Caco-2 (cell line): ENCODE data around the gene WASHC3. TPM values are rescaled to one million over a fixed set of nuclear protein-coding genes. Genes with fewer than 3 reads are reported as not detected.
"Not testable (repeated sequence)": the region's sequence is repeated elsewhere in the genome, so short reads cannot be mapped to it uniquely, and the experiment has no call there.

ENCODE experiments used
- BruUV-seq: library from RNA; stranded (reverse); fragments of 400-500 nt; replicated peaks from 2 replicates; lab custom pipeline; 2021; lab: Mats Ljungman, UMichigan
- CTCF ChIA-PET: fragments of 300-600 bp; sonication (Branson Sonifier 250); formaldehyde crosslinking; loops from one replicate; lab custom pipeline; 2022; ENCODE audit warnings: antibody characterized with exemption; lab: Charles Lee
- POLR2A ChIA-PET: fragments of 300-600 bp; sonication (Branson Sonifier 250); formaldehyde crosslinking; loops from one replicate; lab custom pipeline; 2022; ENCODE audit warnings: antibody characterized with exemption; lab: Charles Lee
- DNase-seq, 2 experiments: peaks; one replicate each; pipeline versions ENCODE4 v3.0.0 to v3.0.0-alpha.2; 2020 to 2022
- H3K27me3 ChIP-seq: replicated peaks from 2 replicates; pipeline ENCODE4 v1.6.0; 2011; ENCODE audit warnings: low read length; ENCODE audit not compliant: control insufficient read depth, insufficient read depth
- H3K36me3 ChIP-seq: 2 replicates; pipeline ENCODE4 v1.5.1; 2011; ENCODE audit warnings: low read length; ENCODE audit not compliant: control insufficient read depth, insufficient read depth
- H3K4me1 ChIP-seq: fragments of 250-450 bp; sonication (Bioruptor Pico); 2 replicates; pipeline ENCODE4 v1.5.1; 2020; ENCODE audit warnings: mild to moderate bottlenecking
- H3K4me3 ChIP-seq: 2 replicates; pipeline ENCODE4 v1.5.1; 2011; ENCODE audit warnings: low read depth, mild to moderate bottlenecking, control low read depth, low read length
- H3K9me3 ChIP-seq: fragments of 250-450 bp; sonication (Bioruptor Pico); 2 replicates; pipeline ENCODE4 v1.5.1; 2020; ENCODE audit warnings: mild to moderate bottlenecking, moderate library complexity
- H3K27ac Mint-ChIP-seq: one replicate; pipeline ENCODE4 v1.8.0; 2022; ENCODE audit warnings: mixed read lengths; ENCODE audit not compliant: unreplicated experiment
- H3K27me3 Mint-ChIP-seq: one replicate; pipeline ENCODE4 v1.8.0; 2022; ENCODE audit warnings: mixed read lengths; ENCODE audit not compliant: insufficient read depth, unreplicated experiment
- H3K36me3 Mint-ChIP-seq: one replicate; pipeline ENCODE4 v1.8.0; 2022; ENCODE audit warnings: mild to moderate bottlenecking, mixed read lengths; ENCODE audit not compliant: insufficient read depth, unreplicated experiment
- H3K4me1 Mint-ChIP-seq: one replicate; pipeline ENCODE4 v1.8.0; 2022; ENCODE audit warnings: low read depth, mixed read lengths; ENCODE audit not compliant: unreplicated experiment
- H3K4me3 Mint-ChIP-seq: one replicate; pipeline ENCODE4 v1.8.0; 2022; ENCODE audit warnings: mild to moderate bottlenecking, moderate library complexity, mixed read lengths; ENCODE audit not compliant: unreplicated experiment
- H3K9me3 Mint-ChIP-seq: one replicate; pipeline ENCODE4 v1.8.0; 2022; ENCODE audit warnings: mixed read lengths; ENCODE audit not compliant: unreplicated experiment
- CTCF ChIP-seq, 2 experiments: fragments of 200-600 bp in 1 of 2; IDR thresholded peaks; 1 replicate in 1 of 2; 2 replicates in 1 of 2; pipeline versions ENCODE4 v1.5.1 to v1.8.0; 2011 to 2022; ENCODE audit warnings: antibody characterized with exemption in 1 of 2, control low read depth in 1 of 2, inconsistent platforms in 1 of 2, low read depth in 1 of 2, low read length in 1 of 2, mild to moderate bottlenecking in 1 of 2, moderate library complexity in 1 of 2; ENCODE audit not compliant: insufficient read depth in 1 of 2, severe bottlenecking in 1 of 2, unreplicated experiment in 1 of 2
- intact Hi-C: fragments of 100-400 bp; cut with micrococcal nuclease; formaldehyde crosslinking; loops from one replicate; pipeline ENCODE4 v1.10.0; 2022; ENCODE audit not compliant: unreplicated experiment
- total RNA-seq: library from RNA; stranded (reverse); gene quantifications from 2 replicates; pipeline ENCODE4 v1.2.3, GENCODE V29; 2022

Gene WASHC3
- total RNA-seq, 1 experiment from 2014 or later: 40.4 TPM

- H3K9me3 ChIP-seq: no peaks in the 10 kb centered on the region
- H3K4me3 ChIP-seq: no peak overlapping the region
- no peaks in the 10 kb centered on the region for H3K36me3 ChIP-seq
- intact Hi-C loops: no loop called here
- Mint-ChIP-seq H3K36me3 (peaks cover 18% of the 10 kb centered on the region), H3K4me3 (no peak overlapping the region), H3K9me3 (no peaks in the 10 kb centered on the region), H3K4me1 (no peaks in the 10 kb centered on the region), H3K27ac (no peak overlapping the region), H3K27me3 (no peaks in the 10 kb centered on the region)
- no peaks in the 10 kb centered on the region for H3K27me3 ChIP-seq
- ChIA-PET CTCF (no interaction called here), POLR2A (no interaction called here)
- DNase-seq: no peak
- no TSS peak for BruUV-seq
- H3K4me1 ChIP-seq: no peaks in the 10 kb centered on the region
- TF ChIP-seq CTCF (IDR thresholded peaks at IDR 0.05; ENCODE audit: insufficient read depth in 1 of 2, low read depth in 1 of 2, low read length in 1 of 2, severe bottlenecking in 1 of 2, unreplicated experiment in 1 of 2): no peak
Observed at GRCh38 chr12:102093319-102093718, 31.5 kb upstream of the WASHC3 start.

- H3K27ac Mint-ChIP-seq, DNase-seq, H3K9me3 ChIP-seq, BruUV-seq, H3K4me1 Mint-ChIP-seq, H3K9me3 Mint-ChIP-seq, H3K4me1 ChIP-seq, intact Hi-C loops, H3K4me3 Mint-ChIP-seq, H3K27me3 ChIP-seq, POLR2A ChIA-PET, H3K4me3 ChIP-seq, H3K36me3 ChIP-seq, CTCF ChIA-PET, H3K27me3 Mint-ChIP-seq: not testable (repeated sequence)
- peaks cover 29% of the 10 kb centered on the region for H3K36me3 Mint-ChIP-seq
Observed at GRCh38 chr12:102089228-102089835, 27.5 kb upstream of the WASHC3 start.

GRCh38 chr12:102080842-102081241, 19.1 kb upstream of the WASHC3 start:
- no peaks in the 10 kb centered on the region for H3K27me3 ChIP-seq
- no peak overlapping the region for H3K27ac Mint-ChIP-seq
- H3K9me3 ChIP-seq: no peaks in the 10 kb centered on the region
- no peaks in the 10 kb centered on the region for H3K4me1 ChIP-seq
- no peak for TF ChIP-seq CTCF (IDR thresholded peaks at IDR 0.05; ENCODE audit: insufficient read depth in 1 of 2, low read depth in 1 of 2, low read length in 1 of 2, severe bottlenecking in 1 of 2, unreplicated experiment in 1 of 2)
- no peak overlapping the region for H3K4me3 ChIP-seq
- CTCF ChIA-PET: no interaction called here
- no TSS peak for BruUV-seq
- H3K36me3 ChIP-seq: peaks cover 3% of the 10 kb centered on the region; the same call in 1 of the 2 replicates
- intact Hi-C loops: no loop called here
- DNase-seq: no peak
- peaks cover 25% of the 10 kb centered on the region for H3K36me3 Mint-ChIP-seq
- no peaks in the 10 kb centered on the region for H3K9me3 Mint-ChIP-seq
- POLR2A ChIA-PET: no interaction called here
- H3K27me3 Mint-ChIP-seq: no peaks in the 10 kb centered on the region
- H3K4me1 Mint-ChIP-seq: no peaks in the 10 kb centered on the region
- no peak overlapping the region for H3K4me3 Mint-ChIP-seq

- H3K9me3 Mint-ChIP-seq, H3K9me3 ChIP-seq, CTCF ChIA-PET, H3K27me3 ChIP-seq, H3K4me1 ChIP-seq, H3K27me3 Mint-ChIP-seq, H3K36me3 ChIP-seq, H3K4me1 Mint-ChIP-seq, DNase-seq, BruUV-seq, H3K27ac Mint-ChIP-seq, H3K4me3 ChIP-seq, POLR2A ChIA-PET, H3K4me3 Mint-ChIP-seq, intact Hi-C loops: not testable (repeated sequence)
- H3K36me3 Mint-ChIP-seq: peaks cover 12% of the 10 kb centered on the region
Observed at GRCh38 chr12:102072092-102072491, 10.3 kb upstream of the WASHC3 start.
